ENCODE data around the gene PADI3. TPM values are rescaled to one million over a fixed set of nuclear protein-coding genes. Genes with fewer than 3 reads are reported as not detected.
"Not testable (repeated sequence)": the region's sequence is repeated elsewhere in the genome, so short reads cannot be mapped to it uniquely, and the experiment has no call there.

The PADI3 gene
- total and polyA plus RNA-seq, 10 donors = not detected

DNA sequence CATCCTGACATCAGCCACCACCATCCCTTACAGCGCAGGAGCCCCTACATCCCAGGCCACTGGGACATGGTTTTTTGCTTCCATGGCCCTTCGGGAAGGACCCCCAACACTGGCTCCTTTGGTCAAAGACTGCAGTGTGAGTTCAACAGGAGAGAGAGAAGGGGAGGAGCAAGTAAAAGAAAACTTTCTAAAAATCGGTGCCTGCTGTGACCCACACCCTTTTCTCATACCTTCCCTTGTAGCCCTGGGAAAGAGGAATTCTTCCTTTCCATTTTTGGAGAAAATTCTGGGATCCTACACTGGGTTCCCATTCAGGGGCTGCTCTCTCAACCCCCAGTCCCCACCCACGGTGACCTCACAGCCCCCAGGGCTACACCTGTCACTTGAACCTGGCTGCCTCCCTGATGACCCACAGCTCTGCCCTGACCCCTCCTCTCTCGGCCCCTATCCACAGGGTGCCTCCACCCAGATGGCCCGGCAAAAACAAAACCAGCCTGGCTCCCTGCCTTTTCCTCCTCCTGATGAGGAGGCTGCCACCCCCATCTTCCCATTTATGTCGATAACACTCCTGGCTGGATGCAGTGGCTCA, 66.7 kb downstream of the PADI3 start:
- intact Hi-C loops (cut with DNase I; ENCODE audit: low total_unique reads) = no loop called here
- H3K9me3 ChIP-seq = peaks cover 0 to 11% (median 0%) of the 10 kb centered on the region in 8 donors
- H3K4me1 ChIP-seq = peaks cover 0 to 24% (median 0%) of the 10 kb centered on the region in 6 donors
- WGBS, 5 donors = 62 to 82% (median 72%) methylated on average over 7 of the region's 7 CpGs
- no peak overlapping the region for H3K27ac ChIP-seq
- no peak for TF ChIP-seq POLR2AphosphoS5 (IDR thresholded peaks at IDR 0.05)
- TF ChIP-seq POLR2A (IDR thresholded peaks at IDR 0.05) = no peak
- TF ChIP-seq, protein P1, sequence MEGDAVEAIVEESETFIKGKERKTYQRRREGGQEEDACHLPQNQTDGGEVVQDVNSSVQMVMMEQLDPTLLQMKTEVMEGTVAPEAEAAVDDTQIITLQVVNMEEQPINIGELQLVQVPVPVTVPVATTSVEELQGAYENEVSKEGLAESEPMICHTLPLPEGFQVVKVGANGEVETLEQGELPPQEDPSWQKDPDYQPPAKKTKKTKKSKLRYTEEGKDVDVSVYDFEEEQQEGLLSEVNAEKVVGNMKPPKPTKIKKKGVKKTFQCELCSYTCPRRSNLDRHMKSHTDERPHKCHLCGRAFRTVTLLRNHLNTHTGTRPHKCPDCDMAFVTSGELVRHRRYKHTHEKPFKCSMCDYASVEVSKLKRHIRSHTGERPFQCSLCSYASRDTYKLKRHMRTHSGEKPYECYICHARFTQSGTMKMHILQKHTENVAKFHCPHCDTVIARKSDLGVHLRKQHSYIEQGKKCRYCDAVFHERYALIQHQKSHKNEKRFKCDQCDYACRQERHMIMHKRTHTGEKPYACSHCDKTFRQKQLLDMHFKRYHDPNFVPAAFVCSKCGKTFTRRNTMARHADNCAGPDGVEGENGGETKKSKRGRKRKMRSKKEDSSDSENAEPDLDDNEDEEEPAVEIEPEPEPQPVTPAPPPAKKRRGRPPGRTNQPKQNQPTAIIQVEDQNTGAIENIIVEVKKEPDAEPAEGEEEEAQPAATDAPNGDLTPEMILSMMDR (IDR thresholded peaks at IDR 0.05 in 8 of 11, conservative IDR thresholded peaks at IDR 0.05 in 3 of 11) = no peak
- peaks cover 0 to 38% (median 0%) of the 10 kb centered on the region in 7 donors for H3K27me3 ChIP-seq (replicated peaks in 1 of 7)
- peak; percentile 6 for DNase-seq
- no peak overlapping the region for H3K4me3 ChIP-seq
- peaks cover 0 to under 1% (median 0%) of the 10 kb centered on the region in 6 donors for H3K36me3 ChIP-seq

GRCh38 chr1:17316704-17317103, 67.8 kb downstream of the PADI3 start:
- 79 to 94% (median 84%) methylated on average over 8 to 9 of the region's 9 CpGs for WGBS, 5 donors
- Histone ChIP-seq H3K4me1 (peaks cover 0 to 15% (median 0%) of the 10 kb centered on the region in 6 donors), H3K27me3 (replicated peaks in 1 of 7) (peaks cover 0 to 27% (median 0%) of the 10 kb centered on the region in 7 donors), H3K27ac (no peak overlapping the region), H3K4me3 (no peak overlapping the region), H3K36me3 (peaks cover 0 to 6% (median 0%) of the 10 kb centered on the region in 6 donors), H3K9me3 (peaks cover 0 to 11% (median 0%) of the 10 kb centered on the region in 8 donors)
- DNase-seq = peak; percentile 11
- TF ChIP-seq POLR2AphosphoS5 (IDR thresholded peaks at IDR 0.05) (no peak), POLR2A (IDR thresholded peaks at IDR 0.05) (no peak)
- TF ChIP-seq, protein P1 (IDR thresholded peaks at IDR 0.05 in 8 of 11, conservative IDR thresholded peaks at IDR 0.05 in 3 of 11) = no peak
- intact Hi-C loops (cut with DNase I; ENCODE audit: low total_unique reads) = no loop called here

DNA sequence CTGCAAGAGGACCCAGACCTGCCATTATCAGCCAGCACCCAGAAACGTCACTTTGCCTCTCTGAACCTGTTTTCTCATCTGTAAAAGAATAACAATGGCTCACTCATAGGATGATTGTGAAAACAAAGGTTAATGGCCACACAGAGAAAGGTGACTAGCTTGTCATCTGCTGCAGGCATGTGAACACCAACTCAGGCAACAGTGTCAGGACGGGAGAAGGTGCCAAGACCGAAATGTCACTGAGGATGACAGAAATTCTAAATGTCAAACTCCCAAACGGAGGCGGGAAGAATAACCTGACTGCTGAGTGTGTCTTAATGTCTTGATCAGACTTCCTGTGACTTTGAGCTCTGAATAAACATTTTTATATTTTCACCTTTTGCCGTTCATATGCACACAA, 69.4 kb downstream of the PADI3 start:
- TF ChIP-seq, protein P1 (IDR thresholded peaks at IDR 0.05 in 8 of 11, conservative IDR thresholded peaks at IDR 0.05 in 3 of 11) = no peak
- TF ChIP-seq POLR2AphosphoS5 (IDR thresholded peaks at IDR 0.05) = no peak
- TF ChIP-seq POLR2A (IDR thresholded peaks at IDR 0.05) = no peak
- intact Hi-C loops (cut with DNase I; ENCODE audit: low total_unique reads) = no loop called here
- WGBS, 5 donors = 65 to 82% (median 79%) methylated on average over 6 of the region's 6 CpGs
- Histone ChIP-seq H3K4me1 (peaks cover 0 to 10% (median 0%) of the 10 kb centered on the region in 6 donors), H3K9me3 (peaks cover 0 to 11% (median 0%) of the 10 kb centered on the region in 8 donors), H3K27me3 (replicated peaks in 1 of 7) (peaks cover 0 to 14% (median 0%) of the 10 kb centered on the region in 7 donors), H3K27ac (no peak overlapping the region), H3K4me3 (no peak overlapping the region), H3K36me3 (peaks cover 0 to 6% (median 0%) of the 10 kb centered on the region in 6 donors)
- DNase-seq = no peak

DNA sequence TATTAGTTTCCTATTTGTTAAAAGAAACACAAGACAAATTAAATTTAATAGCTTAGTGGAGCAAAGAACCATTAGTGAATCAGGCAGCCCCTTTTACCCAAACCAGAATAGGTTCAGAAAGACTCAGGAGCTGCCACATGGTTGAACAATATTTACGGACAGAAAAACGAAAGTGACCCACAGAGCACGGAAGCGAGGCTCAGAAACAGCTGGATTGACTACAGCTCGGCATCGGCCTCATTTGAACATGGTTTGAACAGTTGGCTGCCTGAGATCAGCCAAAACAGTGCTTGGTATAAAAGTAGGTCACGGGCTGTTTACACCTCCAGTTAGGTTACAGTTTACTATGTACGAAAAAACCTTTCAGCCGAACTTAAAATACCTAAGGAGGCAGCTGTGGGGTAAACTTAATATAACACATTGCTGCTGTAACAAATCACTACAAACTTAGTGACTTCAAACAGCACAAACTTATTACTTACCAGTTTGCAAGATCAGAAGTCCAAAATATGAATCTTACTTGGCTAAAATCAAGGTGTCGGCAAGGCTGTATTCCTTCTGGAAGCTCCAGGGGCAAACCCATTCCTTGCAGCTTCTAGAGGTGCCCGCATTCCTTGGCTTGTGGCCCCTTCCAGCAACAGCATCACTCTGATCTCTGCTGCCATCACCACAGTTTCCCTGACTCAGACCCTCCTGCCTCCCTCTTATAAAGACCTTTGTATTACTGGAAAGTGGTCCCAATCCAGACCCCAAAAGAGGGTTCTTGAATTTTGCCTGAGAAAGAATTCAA, 70.9 kb downstream of the PADI3 start:
- DNase-seq = no peak
- Histone ChIP-seq H3K4me3 (no peak overlapping the region), H3K9me3 (peaks cover 0 to 11% (median 0%) of the 10 kb centered on the region in 8 donors), H3K36me3 (peaks cover 0 to 6% (median 0%) of the 10 kb centered on the region in 6 donors), H3K27me3 (replicated peaks in 1 of 7) (peaks cover 0 to 4% (median 0%) of the 10 kb centered on the region in 7 donors), H3K27ac (no peak overlapping the region), H3K4me1 (no peaks in the 10 kb centered on the region)
- no peak for TF ChIP-seq POLR2AphosphoS5 (IDR thresholded peaks at IDR 0.05)
- TF ChIP-seq, protein P1 (IDR thresholded peaks at IDR 0.05 in 8 of 11, conservative IDR thresholded peaks at IDR 0.05 in 3 of 11) = no peak
- intact Hi-C loops (cut with DNase I; ENCODE audit: low total_unique reads) = no loop called here
- 88 to 94% (median 92%) methylated on average over 11 of the region's 11 CpGs for WGBS, 5 donors

DNA sequence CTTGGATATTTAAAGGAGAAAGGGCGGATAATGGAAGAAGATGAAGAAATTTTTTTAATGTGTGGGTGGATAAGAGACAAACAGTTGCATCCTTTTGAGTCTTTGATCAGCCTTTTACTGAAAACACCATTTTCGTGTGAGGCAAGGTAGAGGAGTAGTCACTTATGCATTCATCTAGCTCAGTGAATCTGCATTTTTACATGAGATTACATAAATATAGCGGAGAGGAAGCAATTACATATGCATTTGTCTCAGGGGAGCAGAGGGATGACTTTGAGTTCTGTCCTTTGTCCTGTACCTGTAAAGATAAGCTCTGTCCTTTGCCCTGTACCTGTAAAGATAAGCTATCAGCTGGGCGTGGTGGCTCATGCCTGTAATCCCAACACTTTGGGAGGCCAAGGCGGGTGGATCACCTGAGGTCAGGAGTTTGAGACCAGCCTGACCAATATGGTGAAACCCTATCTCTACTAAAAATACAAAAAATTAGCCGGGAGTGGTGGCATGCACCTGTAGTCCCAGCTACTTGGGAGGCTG, 73.0 kb downstream of the PADI3 start:
- H3K36me3 ChIP-seq; intact Hi-C loops (cut with DNase I; ENCODE audit: low total_unique reads); H3K4me3 ChIP-seq; H3K4me1 ChIP-seq; H3K27me3 ChIP-seq (replicated peaks in 1 of 7): not testable (repeated sequence)
- Histone ChIP-seq H3K27ac (peak overlapping the region in 2 of 8 donors; percentile 10 to 32), H3K9me3 (peaks cover 0 to 11% (median 0%) of the 10 kb centered on the region in 8 donors)
- 78 to 85% (median 81%) methylated on average over 6 of the region's 6 CpGs for WGBS, 5 donors
- DNase-seq = peak; percentile 18

All from spleen (tissue), 11 donors.